GM12874 (cell line): ENCODE results near the gene PTPRT.

ENCODE experiments used
- CTCF ChIP-seq: IDR thresholded peaks from 2 replicates; pipeline ENCODE4 v1.5.1; 2011; ENCODE audit warnings: low read depth, mild to moderate bottlenecking, control low read depth, low read length, moderate library complexity; ENCODE audit not compliant: insufficient read depth

The PTPRT gene

GRCh38 chr20:42502591-42502990 is 687.1 kb downstream of the PTPRT start:
- TF ChIP-seq CTCF, result no peak

- no peak for TF ChIP-seq CTCF
Observed at GRCh38 chr20:42496595-42496994, 693.1 kb downstream of the PTPRT start.

GRCh38 chr20:42494290-42494689 is 695.4 kb downstream of the PTPRT start:
- TF ChIP-seq CTCF, result no peak

GRCh38 chr20:42493001-42493400 is 696.7 kb downstream of the PTPRT start:
- TF ChIP-seq CTCF, result no peak

- no peak for TF ChIP-seq CTCF
Observed at GRCh38 chr20:42492290-42492689, 697.4 kb downstream of the PTPRT start.

GRCh38 chr20:42485556-42485955 is 704.1 kb downstream of the PTPRT start:
- TF ChIP-seq CTCF, result no peak

- TF ChIP-seq CTCF, result no peak
Observed at GRCh38 chr20:42484790-42485375, 704.8 kb downstream of the PTPRT start.
